ENCODE results near the gene MRPL42.
"Not testable (repeated sequence)": the region's sequence is repeated elsewhere in the genome, so short reads cannot be mapped to it uniquely, and the experiment has no call there.

Gene MRPL42

GRCh38 chr12:93540466-93540865 lies 73.2 kb downstream of the MRPL42 start:
- no peak for DNase-seq (ENCODE audit: low read depth in 2 of 3, low spot score in 1 of 3)

GRCh38 chr12:93541578-93542225 lies 74.4 kb downstream of the MRPL42 start:
- no peak for DNase-seq (ENCODE audit: low read depth in 2 of 3, low spot score in 1 of 3)

- DNase-seq (ENCODE audit: low read depth in 2 of 3, low spot score in 1 of 3): no peak
These were observed 80.5 kb downstream of the MRPL42 start for GRCh38 chr12:93547778-93548177.

- no peak for DNase-seq (ENCODE audit: low read depth in 2 of 3, low spot score in 1 of 3)
These were observed 81.9 kb downstream of the MRPL42 start for GRCh38 chr12:93549174-93549573.

- no peak for DNase-seq (ENCODE audit: low read depth in 2 of 3, low spot score in 1 of 3)
These were observed 83.7 kb downstream of the MRPL42 start for GRCh38 chr12:93550748-93551611.

GRCh38 chr12:93552427-93552826 lies 85.1 kb downstream of the MRPL42 start:
- DNase-seq (ENCODE audit: low read depth in 2 of 3, low spot score in 1 of 3): no peak

- DNase-seq (ENCODE audit: low read depth in 2 of 3, low spot score in 1 of 3): not testable (repeated sequence)
These were observed 90.6 kb downstream of the MRPL42 start for GRCh38 chr12:93557879-93558278.

GRCh38 chr12:93558685-93559084 lies 91.4 kb downstream of the MRPL42 start:
- not testable (repeated sequence) for DNase-seq (ENCODE audit: low read depth in 2 of 3, low spot score in 1 of 3)

GRCh38 chr12:93563807-93564538 lies 96.7 kb downstream of the MRPL42 start:
- no peak for DNase-seq (ENCODE audit: low read depth in 2 of 3, low spot score in 1 of 3)

GRCh38 chr12:93565760-93566159 lies 98.4 kb downstream of the MRPL42 start:
- DNase-seq (ENCODE audit: low read depth in 2 of 3, low spot score in 1 of 3): no peak

All from stimulated activated CD4-positive, alpha-beta T cell treated with anti-CD3 and anti-CD28 coated beads, Interleukin-12 subunit alpha, Interleukin-12 subunit beta, amount 100 ng/mL, for 48 hours (primary cell).